ENCODE measurements around the gene SYT13.

SYT13 gene

DNA sequence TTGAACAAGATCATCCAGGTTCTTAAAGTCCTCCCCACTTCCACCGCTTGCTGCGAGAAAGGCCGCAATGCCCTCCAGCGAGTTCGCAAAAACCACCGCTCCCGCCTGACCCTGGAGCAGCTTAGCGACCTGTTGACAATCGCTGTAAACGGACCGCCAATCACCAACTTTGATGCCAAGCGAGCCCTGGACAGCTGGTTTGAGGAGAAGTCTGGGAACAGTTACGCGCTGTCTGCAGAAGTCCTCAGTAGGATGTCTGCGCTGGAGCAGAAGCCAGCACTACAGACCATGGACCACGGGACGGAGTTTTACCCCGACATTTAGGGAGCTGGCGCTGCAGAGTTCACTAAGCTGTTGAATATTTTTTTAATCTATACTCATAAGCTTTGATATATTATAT is 58.3 kb downstream of the SYT13 start:
- Histone ChIP-seq H3K36me3 (peaks cover 10% of the 10 kb centered on the region; the same call in 1 of the 2 replicates), H3K27me3 (ENCODE audit: insufficient read depth, low read depth, severe bottlenecking) (no peaks in the 10 kb centered on the region), H3K27ac (no peak overlapping the region), H3K4me3 (ENCODE audit: low read depth, low read length) (no peak overlapping the region), H3K9me3 (ENCODE audit: severe bottlenecking) (no peaks in the 10 kb centered on the region)
- no peak for DNase-seq
- TF ChIP-seq, protein P1, sequence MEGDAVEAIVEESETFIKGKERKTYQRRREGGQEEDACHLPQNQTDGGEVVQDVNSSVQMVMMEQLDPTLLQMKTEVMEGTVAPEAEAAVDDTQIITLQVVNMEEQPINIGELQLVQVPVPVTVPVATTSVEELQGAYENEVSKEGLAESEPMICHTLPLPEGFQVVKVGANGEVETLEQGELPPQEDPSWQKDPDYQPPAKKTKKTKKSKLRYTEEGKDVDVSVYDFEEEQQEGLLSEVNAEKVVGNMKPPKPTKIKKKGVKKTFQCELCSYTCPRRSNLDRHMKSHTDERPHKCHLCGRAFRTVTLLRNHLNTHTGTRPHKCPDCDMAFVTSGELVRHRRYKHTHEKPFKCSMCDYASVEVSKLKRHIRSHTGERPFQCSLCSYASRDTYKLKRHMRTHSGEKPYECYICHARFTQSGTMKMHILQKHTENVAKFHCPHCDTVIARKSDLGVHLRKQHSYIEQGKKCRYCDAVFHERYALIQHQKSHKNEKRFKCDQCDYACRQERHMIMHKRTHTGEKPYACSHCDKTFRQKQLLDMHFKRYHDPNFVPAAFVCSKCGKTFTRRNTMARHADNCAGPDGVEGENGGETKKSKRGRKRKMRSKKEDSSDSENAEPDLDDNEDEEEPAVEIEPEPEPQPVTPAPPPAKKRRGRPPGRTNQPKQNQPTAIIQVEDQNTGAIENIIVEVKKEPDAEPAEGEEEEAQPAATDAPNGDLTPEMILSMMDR (IDR thresholded peaks at IDR 0.05; ENCODE audit: low read depth, low read length) = no peak

DNA sequence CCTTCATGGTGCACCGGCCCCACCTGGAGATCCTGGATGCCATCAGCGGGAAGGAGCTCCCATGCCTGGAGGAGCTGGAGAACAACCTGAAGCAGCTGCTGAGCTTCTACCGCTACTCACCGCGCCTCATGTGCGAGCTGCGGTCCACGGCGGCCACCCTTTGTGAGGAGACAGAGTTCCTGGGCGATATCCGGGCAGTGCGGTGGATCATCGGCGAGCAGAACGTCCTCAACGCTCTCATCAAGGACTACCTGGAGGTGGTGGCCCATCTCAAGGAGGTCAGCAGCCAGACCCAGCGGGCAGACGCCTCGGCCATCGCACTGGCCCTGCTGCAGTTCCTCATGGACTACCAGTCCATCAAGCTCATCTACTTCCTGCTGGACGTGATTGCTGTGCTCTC is 59.2 kb downstream of the SYT13 start:
- H3K4me3 ChIP-seq (ENCODE audit: low read depth, low read length) = no peak overlapping the region
- TF ChIP-seq, protein P1 (IDR thresholded peaks at IDR 0.05; ENCODE audit: low read depth, low read length) = no peak
- H3K9me3 ChIP-seq (ENCODE audit: severe bottlenecking) = no peaks in the 10 kb centered on the region
- no peak overlapping the region for H3K27ac ChIP-seq
- H3K27me3 ChIP-seq (ENCODE audit: insufficient read depth, low read depth, severe bottlenecking) = no peaks in the 10 kb centered on the region
- peaks cover 10% of the 10 kb centered on the region; the same call in 1 of the 2 replicates for H3K36me3 ChIP-seq
- no peak for DNase-seq

DNA sequence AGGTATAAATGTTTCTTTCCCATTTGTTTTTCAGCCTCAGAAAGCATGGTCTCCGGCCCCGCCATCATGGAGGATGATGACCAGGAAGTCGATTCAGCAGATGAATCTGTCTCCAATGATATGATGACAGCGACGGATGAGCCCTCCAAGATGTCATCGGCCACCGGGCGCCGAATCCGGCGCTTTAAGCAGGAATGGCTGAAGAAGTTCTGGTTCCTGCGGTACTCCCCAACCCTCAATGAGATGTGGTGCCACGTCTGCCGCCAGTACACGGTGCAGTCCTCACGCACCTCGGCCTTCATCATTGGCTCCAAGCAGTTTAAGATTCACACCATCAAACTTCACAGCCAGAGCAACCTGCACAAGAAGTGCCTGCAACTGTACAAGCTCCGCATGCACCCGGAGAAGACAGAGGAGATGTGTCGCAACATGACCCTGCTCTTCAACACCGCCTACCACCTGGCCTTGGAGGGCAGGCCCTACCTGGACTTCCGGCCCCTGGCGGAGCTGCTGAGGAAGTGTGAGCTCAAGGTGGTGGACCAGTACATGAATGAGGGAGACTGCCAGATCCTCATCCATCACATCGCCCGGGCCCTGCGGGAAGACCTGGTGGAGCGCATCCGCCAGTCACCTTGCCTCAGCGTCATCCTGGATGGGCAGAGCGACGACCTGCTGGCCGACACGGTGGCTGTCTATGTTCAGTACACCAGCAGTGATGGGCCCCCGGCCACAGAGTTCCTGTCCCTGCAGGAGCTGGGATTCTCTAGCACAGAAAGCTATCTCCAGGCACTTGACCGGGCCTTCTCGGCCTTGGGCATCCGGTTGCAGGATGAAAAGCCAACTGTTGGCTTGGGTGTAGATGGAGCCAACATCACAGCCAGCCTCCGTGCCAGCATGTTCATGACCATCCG is 59.9 kb downstream of the SYT13 start:
- DNase-seq = no peak
- Histone ChIP-seq H3K4me3 (ENCODE audit: low read depth, low read length) (no peak overlapping the region), H3K9me3 (ENCODE audit: severe bottlenecking) (no peaks in the 10 kb centered on the region), H3K27ac (no peak overlapping the region), H3K27me3 (ENCODE audit: insufficient read depth, low read depth, severe bottlenecking) (no peaks in the 10 kb centered on the region), H3K36me3 (peaks cover 10% of the 10 kb centered on the region; the same call in 1 of the 2 replicates)
- TF ChIP-seq, protein P1 (IDR thresholded peaks at IDR 0.05; ENCODE audit: low read depth, low read length) = no peak

DNA sequence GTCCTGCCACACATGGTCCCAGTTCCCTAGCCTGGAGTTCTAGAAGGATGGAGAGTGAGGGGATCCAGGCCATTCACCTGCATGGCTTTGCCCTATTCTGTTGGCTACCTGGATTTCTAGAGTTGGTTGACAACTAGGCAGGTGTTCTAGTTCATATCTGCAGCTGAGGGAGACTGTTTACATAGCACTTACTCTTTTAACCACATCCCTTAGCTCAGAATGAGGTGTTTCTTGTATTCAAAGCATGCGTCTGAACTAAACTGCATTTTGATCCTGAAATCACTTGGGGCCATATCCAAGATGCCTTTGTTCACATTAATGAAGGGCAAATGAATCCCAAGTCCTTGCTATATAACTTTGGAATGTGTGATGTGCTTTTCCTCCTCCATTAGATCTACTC is 60.9 kb downstream of the SYT13 start:
- TF ChIP-seq, protein P1 (IDR thresholded peaks at IDR 0.05; ENCODE audit: low read depth, low read length) = no peak
- no peak for DNase-seq
- H3K27ac ChIP-seq = no peak overlapping the region
- H3K4me3 ChIP-seq (ENCODE audit: low read depth, low read length) = no peak overlapping the region
- H3K27me3 ChIP-seq (ENCODE audit: insufficient read depth, low read depth, severe bottlenecking) = no peaks in the 10 kb centered on the region
- H3K9me3 ChIP-seq (ENCODE audit: severe bottlenecking) = no peaks in the 10 kb centered on the region
- peaks cover 10% of the 10 kb centered on the region; the same call in 1 of the 2 replicates for H3K36me3 ChIP-seq

DNA sequence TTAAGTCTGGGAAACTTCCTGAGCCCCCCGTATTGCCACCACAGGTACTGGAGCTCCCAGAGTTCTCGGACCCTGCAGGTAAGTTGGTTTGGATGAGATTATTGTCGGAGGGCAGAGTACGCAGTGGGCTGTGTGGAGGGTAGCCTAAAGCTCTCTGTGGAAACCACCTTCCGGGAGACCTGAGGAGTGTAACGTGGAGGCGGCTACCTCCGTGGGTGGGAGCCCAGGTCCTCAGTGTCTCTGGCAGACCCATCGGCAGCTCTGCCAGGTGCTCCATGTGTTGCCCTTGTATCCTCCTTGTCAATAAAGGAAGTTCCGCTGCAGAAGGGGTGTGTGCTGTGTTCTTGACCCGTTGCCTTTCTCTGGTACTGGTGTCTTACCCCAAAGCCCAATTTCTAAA is 61.4 kb downstream of the SYT13 start:
- Histone ChIP-seq H3K36me3 (peaks cover 10% of the 10 kb centered on the region; the same call in 1 of the 2 replicates), H3K9me3 (ENCODE audit: severe bottlenecking) (no peaks in the 10 kb centered on the region), H3K4me3 (ENCODE audit: low read depth, low read length) (no peak overlapping the region), H3K27ac (no peak overlapping the region), H3K27me3 (ENCODE audit: insufficient read depth, low read depth, severe bottlenecking) (no peaks in the 10 kb centered on the region)
- DNase-seq = no peak
- TF ChIP-seq, protein P1 (IDR thresholded peaks at IDR 0.05; ENCODE audit: low read depth, low read length) = no peak

Measured in WERI-Rb-1 (cell line).